IPS-20b (cell line): ENCODE measurements around the gene GGA3.
"Not testable (repeated sequence)": the region's sequence is repeated elsewhere in the genome, so short reads cannot be mapped to it uniquely, and the experiment has no call there.

Experiments used
- H3K27ac ChIP-seq: one replicate; pipeline ENCODE4 v1.5.1; 2013; ENCODE audit warnings: low read length
- H3K27me3 ChIP-seq: 2 replicates; pipeline ENCODE4 v1.6.1; 2013; ENCODE audit warnings: mild to moderate bottlenecking, low read length, inconsistent platforms; ENCODE audit not compliant: insufficient read depth
- H3K36me3 ChIP-seq: 2 replicates; pipeline ENCODE4 v1.6.1; 2013; ENCODE audit warnings: low read depth, mild to moderate bottlenecking, inconsistent platforms, low read length, moderate library complexity; ENCODE audit not compliant: insufficient read depth
- H3K4me1 ChIP-seq: 2 replicates; pipeline ENCODE4 v1.6.1; 2013; ENCODE audit warnings: mild to moderate bottlenecking, control low read depth, inconsistent platforms, low read length, moderate library complexity; ENCODE audit not compliant: insufficient read depth
- H3K4me3 ChIP-seq: 2 replicates; pipeline ENCODE4 v1.5.1; 2013; ENCODE audit warnings: mild to moderate bottlenecking, low read length, inconsistent platforms
- H3K9ac ChIP-seq: 2 replicates; pipeline ENCODE4 v1.6.1; 2013; ENCODE audit warnings: low read depth, mild to moderate bottlenecking, inconsistent platforms, low read length, moderate library complexity
- H3K9me3 ChIP-seq: 2 replicates; pipeline ENCODE4 v1.6.1; 2013; ENCODE audit warnings: mild to moderate bottlenecking, low read depth, low read length, inconsistent platforms; ENCODE audit not compliant: insufficient read depth

Gene GGA3

DNA sequence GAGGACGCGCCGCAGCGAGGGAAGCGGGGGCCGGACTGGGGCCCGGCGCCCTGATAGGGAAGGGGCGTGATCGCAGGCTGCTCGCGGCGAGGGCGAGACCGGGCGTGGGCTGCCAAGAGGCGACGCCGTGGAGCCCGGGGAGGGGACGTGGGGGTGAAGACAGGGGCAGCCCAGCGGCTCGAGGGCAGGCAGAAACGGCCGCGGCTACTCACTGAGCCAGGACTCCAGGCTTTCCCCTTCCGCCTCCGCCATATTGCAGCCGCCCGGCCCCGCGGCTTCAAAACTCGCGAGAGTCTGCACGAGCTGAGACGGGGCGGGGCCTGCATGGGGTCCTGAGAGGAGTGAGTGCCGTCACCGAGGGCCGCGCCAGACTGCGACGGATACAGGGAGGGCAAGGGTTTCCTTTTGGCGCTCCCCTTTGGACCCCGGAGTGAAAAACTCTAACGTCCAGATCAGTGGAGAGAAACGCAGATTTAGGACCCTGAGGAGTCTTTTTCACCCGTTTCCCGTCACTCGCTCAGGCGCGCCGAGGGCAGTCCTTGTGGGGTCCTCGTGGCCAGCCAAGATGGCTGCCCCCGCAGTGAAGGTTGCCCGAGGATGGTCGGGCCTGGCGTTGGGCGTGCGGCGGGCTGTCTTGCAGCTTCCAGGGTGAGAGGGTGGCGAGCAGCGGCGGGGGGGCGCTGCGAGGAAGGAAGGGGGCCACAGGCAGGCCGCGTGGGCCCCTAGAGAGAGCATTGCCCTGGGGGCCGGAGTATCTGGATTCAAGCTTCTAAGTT is at the start of gene GGA3, which contains the start of gene MRPS7:
Gene GGA3, minus strand, starts transcription at position 271 of the 776 bp plus-strand sequence. Its CDS starts 19 bp downstream, at position 252.
Gene MRPS7, plus strand, starts transcription at position 544 of the 776 bp plus-strand sequence. Its CDS starts 22 bp downstream, at position 566.
- H3K9me3 ChIP-seq = no peaks in the 10 kb centered on the region
- peaks cover 6% of the 10 kb centered on the region; the same call in 1 of the 2 replicates for H3K4me1 ChIP-seq
- peak within 1 kb of the TSS; percentile 93 for H3K27ac ChIP-seq
- peak within 1 kb of the TSS; percentile 100 for H3K4me3 ChIP-seq
- H3K36me3 ChIP-seq = peaks cover 36% of the 10 kb centered on the region
- H3K27me3 ChIP-seq = no peaks in the 10 kb centered on the region
- peak within 1 kb of the TSS; percentile 99 for H3K9ac ChIP-seq

GRCh38 chr17:75308732-75309629 is 47.6 kb upstream of the GGA3 start:
- H3K9me3 ChIP-seq = no peaks in the 10 kb centered on the region
- no peak overlapping the region for H3K9ac ChIP-seq
- no peaks in the 10 kb centered on the region for H3K4me1 ChIP-seq
- no peaks in the 10 kb centered on the region for H3K27me3 ChIP-seq
- no peak overlapping the region for H3K27ac ChIP-seq
- no peaks in the 10 kb centered on the region for H3K36me3 ChIP-seq
- H3K4me3 ChIP-seq = no peak overlapping the region

DNA sequence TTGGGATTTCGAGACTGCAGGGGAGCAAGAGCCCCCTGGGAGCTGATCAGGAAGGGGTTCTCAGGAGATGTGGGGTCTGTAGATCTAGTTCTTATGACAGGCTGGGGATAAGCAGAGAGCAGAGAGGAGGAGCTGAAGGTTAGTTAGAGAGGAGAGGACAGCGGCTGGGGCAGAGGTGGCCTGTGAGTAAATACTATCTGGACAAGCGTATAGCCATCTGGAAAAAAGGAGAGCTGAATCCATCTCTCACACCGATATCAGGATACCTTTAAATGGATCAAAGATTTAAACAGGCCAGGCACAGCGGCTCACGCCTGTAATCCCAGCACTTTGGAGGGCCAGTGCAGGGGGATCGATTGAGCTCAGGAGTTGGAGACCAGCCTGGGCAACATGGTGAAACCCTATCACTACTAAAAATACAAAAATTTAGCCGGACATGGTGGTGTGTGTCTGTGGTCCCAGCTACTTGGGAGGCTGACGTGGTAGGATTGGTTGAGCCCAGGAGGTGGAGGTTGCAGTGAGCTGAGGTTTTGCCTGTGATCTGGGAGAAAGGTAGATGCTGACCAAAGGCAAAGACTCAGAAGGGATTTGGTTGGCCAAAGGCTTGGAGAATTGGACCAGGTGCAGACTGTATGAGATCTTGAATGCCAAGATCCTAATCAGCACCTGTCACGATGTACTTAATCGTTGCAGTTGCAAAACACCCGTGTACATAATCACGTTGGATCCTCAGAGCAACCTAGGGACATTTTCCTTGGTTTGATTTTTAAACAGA is 46.7 kb upstream of the GGA3 start:
- Histone ChIP-seq H3K27me3 (no peaks in the 10 kb centered on the region), H3K9ac (no peak overlapping the region), H3K36me3 (no peaks in the 10 kb centered on the region), H3K27ac (no peak overlapping the region), H3K9me3 (no peaks in the 10 kb centered on the region), H3K4me1 (no peaks in the 10 kb centered on the region), H3K4me3 (no peak overlapping the region)

- no peak overlapping the region for H3K27ac ChIP-seq
- no peaks in the 10 kb centered on the region for H3K27me3 ChIP-seq
- no peak overlapping the region for H3K9ac ChIP-seq
- no peak overlapping the region for H3K4me3 ChIP-seq
- no peaks in the 10 kb centered on the region for H3K9me3 ChIP-seq
- H3K4me1 ChIP-seq = no peaks in the 10 kb centered on the region
- H3K36me3 ChIP-seq = no peaks in the 10 kb centered on the region
Observed at GRCh38 chr17:75301502-75302206, 40.2 kb upstream of the GGA3 start.

GRCh38 chr17:75301049-75301448 is 39.6 kb upstream of the GGA3 start:
- Histone ChIP-seq H3K27ac (no peak overlapping the region), H3K4me1 (no peaks in the 10 kb centered on the region), H3K27me3 (no peaks in the 10 kb centered on the region), H3K9ac (no peak overlapping the region), H3K36me3 (no peaks in the 10 kb centered on the region), H3K9me3 (no peaks in the 10 kb centered on the region), H3K4me3 (no peak overlapping the region)

DNA sequence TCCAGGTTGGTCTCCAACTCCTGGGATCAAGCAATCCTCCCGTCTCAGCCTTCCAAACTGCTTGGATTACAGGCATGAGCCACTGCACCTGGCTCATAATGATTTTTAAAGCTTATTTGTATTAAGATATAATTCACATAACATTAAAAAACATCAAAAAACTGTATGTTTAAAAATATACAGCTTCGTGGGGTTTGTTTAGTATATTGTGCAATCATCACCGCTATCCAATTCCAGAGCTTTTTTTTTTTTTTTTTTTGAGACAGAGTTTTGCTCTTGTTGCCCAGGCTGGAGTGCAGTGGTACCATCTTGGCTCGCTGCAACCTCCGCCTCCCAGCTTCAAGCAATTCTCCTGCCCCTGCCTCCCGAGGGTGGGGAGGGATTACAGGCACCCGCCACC is 38.9 kb upstream of the GGA3 start:
- H3K27ac ChIP-seq = no peak overlapping the region
- no peaks in the 10 kb centered on the region for H3K9me3 ChIP-seq
- H3K36me3 ChIP-seq = no peaks in the 10 kb centered on the region
- no peaks in the 10 kb centered on the region for H3K27me3 ChIP-seq
- no peaks in the 10 kb centered on the region for H3K4me1 ChIP-seq
- H3K4me3 ChIP-seq = no peak overlapping the region
- H3K9ac ChIP-seq = no peak overlapping the region

DNA sequence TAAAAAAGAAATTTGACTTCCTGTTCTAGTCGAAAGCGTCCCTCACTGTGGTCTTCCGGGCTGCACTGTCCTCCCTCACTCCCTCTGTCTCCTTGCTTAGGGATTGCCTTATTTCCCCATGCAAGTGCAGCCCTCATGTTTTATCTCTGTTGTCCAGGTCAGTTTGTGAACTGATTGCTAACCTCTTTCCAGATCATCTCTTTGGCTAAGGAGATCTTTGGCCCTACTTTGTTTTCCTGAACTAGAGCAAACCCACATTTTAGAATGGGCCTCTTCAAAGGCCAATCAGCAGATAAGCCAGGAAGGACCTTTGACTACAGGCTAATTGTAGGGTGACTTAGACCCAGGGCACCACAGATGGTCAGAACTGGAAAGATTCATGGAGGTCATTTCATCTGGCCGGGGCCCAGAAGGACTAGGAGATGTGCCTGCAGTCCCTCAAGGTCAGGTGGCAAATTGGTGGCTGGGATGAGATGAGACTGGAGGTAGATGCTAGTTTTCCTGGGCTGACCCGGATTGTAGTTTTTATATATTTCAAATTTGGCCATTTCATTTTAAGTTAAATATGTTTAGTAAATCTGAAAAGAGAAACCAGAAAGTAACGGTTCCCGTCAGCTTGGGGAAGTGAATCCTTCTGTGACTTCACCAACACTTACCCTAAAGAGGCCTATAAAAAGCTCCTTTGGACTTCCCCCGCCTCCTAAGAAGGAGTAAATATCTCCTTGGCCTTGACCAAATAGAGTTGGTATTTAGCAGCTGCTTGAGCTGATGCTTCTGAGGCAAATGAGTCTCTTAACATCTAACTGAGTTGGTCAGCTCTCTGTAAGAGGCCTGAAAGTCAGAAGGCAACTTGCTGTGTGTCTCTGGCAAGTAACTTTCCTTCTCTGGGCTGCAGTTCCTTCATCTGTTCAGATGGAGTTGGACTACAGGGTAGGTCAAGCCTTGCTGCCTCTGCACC is 34.1 kb upstream of the GGA3 start:
- Histone ChIP-seq H3K9me3 (no peaks in the 10 kb centered on the region), H3K27me3 (no peaks in the 10 kb centered on the region), H3K9ac (no peak overlapping the region), H3K4me3 (no peak overlapping the region), H3K4me1 (no peaks in the 10 kb centered on the region), H3K36me3 (no peaks in the 10 kb centered on the region), H3K27ac (no peak overlapping the region)

GRCh38 chr17:75292810-75293448 is 31.5 kb upstream of the GGA3 start:
- not testable (repeated sequence) for H3K36me3 ChIP-seq, H3K27ac ChIP-seq, H3K27me3 ChIP-seq, H3K9ac ChIP-seq, H3K4me1 ChIP-seq, H3K4me3 ChIP-seq, H3K9me3 ChIP-seq

GRCh38 chr17:75289832-75290337 is 28.5 kb upstream of the GGA3 start:
- H3K4me1 ChIP-seq = peaks cover 2% of the 10 kb centered on the region; the same call in 1 of the 2 replicates
- H3K36me3 ChIP-seq = peaks cover 18% of the 10 kb centered on the region
- no peaks in the 10 kb centered on the region for H3K9me3 ChIP-seq
- peak overlapping the region; percentile 31; the same call in 1 of the 2 replicates for H3K9ac ChIP-seq
- no peak overlapping the region for H3K27ac ChIP-seq
- H3K4me3 ChIP-seq = peak overlapping the region; percentile 94
- H3K27me3 ChIP-seq = no peaks in the 10 kb centered on the region; the same call in 1 of the 2 replicates
